Measurements from ENCODE around the gene MTERF4. TPM values are rescaled to one million over a fixed set of nuclear protein-coding genes. Genes with fewer than 3 reads are reported as not detected.

Gene MTERF4
- total and polyA plus RNA-seq, 2 of the 13 experiments (the other 11 are each of a cell fraction or from before 2014, with no cell fraction given) = 50.5 to 59.8 TPM

DNA sequence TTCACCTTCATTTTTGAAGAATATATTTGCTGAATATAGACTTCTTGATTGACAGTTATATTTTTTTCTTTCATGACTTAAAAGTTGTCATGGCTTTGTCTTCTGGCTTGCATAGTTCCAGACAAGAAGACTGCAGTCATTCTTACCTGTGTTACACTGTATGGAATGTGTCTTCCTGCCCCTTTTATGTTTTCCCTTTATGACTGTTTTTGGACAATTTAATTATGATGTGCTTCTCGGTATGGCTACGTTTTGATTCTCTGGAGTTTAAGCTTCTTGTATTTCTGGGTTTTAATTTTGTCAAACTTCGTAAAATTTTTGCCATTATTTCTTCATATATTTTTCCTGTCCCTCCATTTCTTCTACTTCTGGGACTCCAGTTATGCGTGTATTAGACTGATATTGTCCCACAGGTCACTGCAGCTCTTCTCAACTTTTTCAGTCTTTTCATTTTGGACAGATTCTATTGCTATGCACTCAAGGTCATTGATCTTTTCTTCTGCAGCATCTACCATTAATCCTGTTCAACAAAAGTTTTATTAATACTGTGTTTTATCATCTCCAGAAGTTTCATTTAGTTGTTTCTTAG, 17.1 kb downstream of the MTERF4 start:
- POLR2A ChIA-PET = no interaction called here
- FAIRE-seq (no peak), DNase-seq (ENCODE audit: low spot score) (no peak), ATAC-seq (no peak)
- H3K27ac ChIP-seq (ENCODE audit: extremely low read length, insufficient read depth, low read length) = no peak overlapping the region
- no peaks in the 10 kb centered on the region for H3K9me3 ChIP-seq (ENCODE audit: low read length)
- BruUV-seq (replicated peaks) = TSS peak; percentile 23
- in situ Hi-C loops (cut with HindIII; ENCODE audit: extremely low pct_ligation_motif_present, low pct_unique_long_range_greater_than_20kb) (no loop called here), intact Hi-C loops (cut with micrococcal nuclease; ENCODE audit: unreplicated experiment) (no loop called here)
- peaks cover 27% of the 10 kb centered on the region for H3K4me1 ChIP-seq (ENCODE audit: insufficient read depth, low read length)
- TF ChIP-seq ZNF709 (CRISPR knock-in tag; IDR thresholded peaks at IDR 0.05) (peak; percentile 94), XRCC5 (optimal IDR thresholded peaks at IDR 0.05; ENCODE audit: low read length) (no peak)
- peaks cover 15 to 35% of the 10 kb centered on the region in 2 experiments for H3K36me3 ChIP-seq (replicated peaks in 1 of 2; ENCODE audit: control insufficient read depth in 1 of 2, insufficient read depth in 2 of 2, low read length in 2 of 2)
- H3K27me3 ChIP-seq (ENCODE audit: control insufficient read depth in 1 of 2, insufficient read depth in 2 of 2, low read length in 2 of 2) = no peaks in the 10 kb centered on the region
- no peak overlapping the region for H3K4me2 ChIP-seq (ENCODE audit: low read depth, low read length)
- H3K9ac ChIP-seq (ENCODE audit: insufficient read depth, low read depth, low read length) = no peak overlapping the region
- no peak overlapping the region for H3K4me3 ChIP-seq (replicated peaks in 1 of 3; ENCODE audit: insufficient read depth in 1 of 3, low read depth in 2 of 3, low read length in 3 of 3)
- no peaks in the 10 kb centered on the region for H3K79me2 ChIP-seq (ENCODE audit: insufficient read depth, low read length)
- CTCF ChIA-PET (ENCODE audit: low intra/inter-chr PET ratio, low total read pairs) = no interaction called here
- WGBS (ENCODE audit: low lambda C conversion rate) = 97% methylated on average over 4 of the region's 4 CpGs
- no peak overlapping the region for H2AFZ ChIP-seq (ENCODE audit: low read length)
- H4K20me1 ChIP-seq (ENCODE audit: insufficient read depth, low read length) = no peaks in the 10 kb centered on the region; the same call in 1 of the 2 replicates

- Histone ChIP-seq H3K36me3 (replicated peaks in 1 of 2; ENCODE audit: control insufficient read depth in 1 of 2, insufficient read depth in 2 of 2, low read length in 2 of 2) (peaks cover 8 to 19% of the 10 kb centered on the region in 2 experiments), H3K4me1 (ENCODE audit: insufficient read depth, low read length) (peaks cover 28% of the 10 kb centered on the region), H3K27me3 (ENCODE audit: control insufficient read depth in 1 of 2, insufficient read depth in 2 of 2, low read length in 2 of 2) (no peaks in the 10 kb centered on the region), H3K27ac (ENCODE audit: extremely low read length, insufficient read depth, low read length) (no peak overlapping the region), H3K4me2 (ENCODE audit: low read depth, low read length) (no peak overlapping the region), H3K9ac (ENCODE audit: insufficient read depth, low read depth, low read length) (no peak overlapping the region), H3K79me2 (ENCODE audit: insufficient read depth, low read length) (no peaks in the 10 kb centered on the region), H2AFZ (ENCODE audit: low read length) (no peak overlapping the region), H3K9me3 (ENCODE audit: low read length) (no peaks in the 10 kb centered on the region), H3K4me3 (replicated peaks in 1 of 3; ENCODE audit: insufficient read depth in 1 of 3, low read depth in 2 of 3, low read length in 3 of 3) (no peak overlapping the region), H4K20me1 (ENCODE audit: insufficient read depth, low read length) (no peaks in the 10 kb centered on the region; the same call in 1 of the 2 replicates)
- TF ChIP-seq NFIC (IDR thresholded peaks at IDR 0.05; ENCODE audit: low read length) (no peak), SOX5 (CRISPR knock-in tag; IDR thresholded peaks at IDR 0.05; ENCODE audit: borderline replicate concordance) (no peak), FOXM1 (CRISPR knock-in tag; IDR thresholded peaks at IDR 0.05) (no peak), ELF4 (CRISPR knock-in tag; IDR thresholded peaks at IDR 0.05; ENCODE audit: borderline replicate concordance) (no peak), RFX3 (CRISPR knock-in tag; IDR thresholded peaks at IDR 0.05) (no peak), AGO2 (optimal IDR thresholded peaks at IDR 0.05; ENCODE audit: low read depth, low read length) (peak; percentile 19), ZNF550 (CRISPR knock-in tag; IDR thresholded peaks at IDR 0.05; ENCODE audit: borderline replicate concordance) (no peak), PCBP1 (IDR thresholded peaks at IDR 0.05; ENCODE audit: borderline replicate concordance, low read depth, low read length) (no peak)
- CTCF ChIA-PET (ENCODE audit: low intra/inter-chr PET ratio, low total read pairs) = no interaction called here
- DNase-seq (ENCODE audit: low spot score) (no peak), FAIRE-seq (no peak), ATAC-seq (no peak; the same call in 2 of the 3 replicates)
- intact Hi-C loops (cut with micrococcal nuclease; ENCODE audit: unreplicated experiment) = no loop called here
- in situ Hi-C loops (cut with HindIII; ENCODE audit: extremely low pct_ligation_motif_present, low pct_unique_long_range_greater_than_20kb) = no loop called here
- WGBS (ENCODE audit: low lambda C conversion rate) = 85% methylated on average over 5 of the region's 5 CpGs
- BruUV-seq (replicated peaks) = no TSS peak
- POLR2A ChIA-PET = no interaction called here
Observed at GRCh38 chr2:241083091-241083415, 19.0 kb downstream of the MTERF4 start.
